OCI-LY1 (cell line): ENCODE measurements around the gene PARL.

Experiments
- CTCF ChIP-seq: fragments of 200-600 bp; sonication (generic), shearing (Covaris generic); IDR thresholded peaks from 2 replicates; pipeline ENCODE4 v1.5.1; 2017; ENCODE audit warnings: mild to moderate bottlenecking, antibody characterized with exemption, low read length, moderate library complexity, mixed read lengths
- EZH2 ChIP-seq: fragments of 200-600 bp; sonication (generic), shearing (Covaris generic); IDR thresholded peaks from 2 replicates; pipeline ENCODE4 v1.8.0; 2017; ENCODE audit warnings: borderline replicate concordance, mixed run types, mild to moderate bottlenecking, antibody characterized with exemption, low read length, moderate library complexity, mixed read lengths

GRCh38 chr3:183854318-183855035 lies 30.2 kb downstream of the PARL start:
- TF ChIP-seq CTCF (no peak), EZH2 (no peak)
